Measurements from ENCODE around the gene PALLD.

PALLD gene

DNA sequence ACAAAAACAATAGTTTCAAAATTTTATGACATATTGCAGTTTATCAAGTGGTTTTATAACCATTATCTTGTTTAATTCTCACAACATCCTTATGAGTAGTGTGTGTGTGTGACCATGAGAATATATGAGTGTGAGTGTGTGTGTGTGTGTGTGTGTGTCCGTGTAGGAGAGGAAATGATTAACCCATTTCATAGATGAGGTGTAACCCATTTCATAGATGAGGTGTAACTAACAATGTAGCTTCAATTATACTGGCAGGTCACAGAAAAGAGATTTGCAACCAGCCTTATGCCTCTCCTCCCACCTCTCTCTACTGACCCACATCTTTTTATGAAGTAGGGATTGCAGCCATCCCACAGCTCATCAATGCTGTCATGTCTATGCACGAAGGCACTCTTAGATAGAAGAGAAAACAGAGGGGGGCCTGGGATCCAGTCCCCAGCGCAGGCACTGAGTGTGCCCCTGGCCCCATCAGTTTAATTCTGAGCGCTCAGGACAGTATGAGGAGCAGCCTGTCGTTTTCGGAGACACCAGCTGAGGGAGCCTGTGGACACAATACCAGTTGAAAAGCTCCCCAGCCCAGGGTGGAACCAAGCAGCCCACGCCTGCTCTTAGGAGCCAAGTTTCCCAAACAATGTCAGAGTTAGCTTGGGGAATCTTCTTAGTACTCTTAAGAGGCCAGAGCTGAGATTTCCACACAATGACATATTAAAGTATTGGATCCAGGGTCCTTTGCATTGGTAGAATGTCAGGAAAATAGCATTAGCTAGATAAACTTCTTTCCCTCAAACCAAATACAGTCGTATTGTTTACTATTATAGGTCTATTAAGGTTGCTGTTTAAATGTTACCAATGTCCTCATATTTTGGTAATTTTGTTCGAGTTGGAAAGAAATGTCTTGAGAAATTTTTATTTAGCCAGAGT is 88.6 kb downstream of the PALLD start:
- in situ Hi-C loops (cut with HindIII; ENCODE audit: low sequenced_read_pairs): no loop called here

DNA sequence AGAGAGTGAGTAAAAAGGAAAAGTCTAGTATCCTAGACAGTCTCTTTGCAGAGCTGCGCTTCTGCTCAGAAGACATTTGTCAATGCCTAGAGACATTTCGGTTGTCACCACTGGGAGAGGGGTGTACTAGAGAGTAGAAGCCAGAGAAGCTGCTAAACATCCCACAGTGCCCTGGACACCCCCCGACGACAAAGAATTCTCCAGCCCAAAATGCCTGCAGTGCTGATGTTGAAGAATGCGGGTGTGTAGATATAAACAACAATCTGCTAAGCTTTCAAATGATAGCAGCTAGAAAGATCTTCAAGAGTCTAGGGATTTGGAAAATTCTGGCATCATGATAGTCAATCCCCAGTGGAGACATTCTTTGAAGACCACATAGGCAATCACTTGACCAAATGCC is 90.1 kb downstream of the PALLD start:
- in situ Hi-C loops (cut with HindIII; ENCODE audit: low sequenced_read_pairs): no loop called here

- in situ Hi-C loops (cut with HindIII; ENCODE audit: low sequenced_read_pairs): no loop called here
Measured at GRCh38 chr4:168587411-168588125, 90.7 kb downstream of the PALLD start.

- in situ Hi-C loops (cut with HindIII; ENCODE audit: low sequenced_read_pairs): no loop called here
Measured at GRCh38 chr4:168588916-168589531, 92.2 kb downstream of the PALLD start.

- in situ Hi-C loops (cut with HindIII; ENCODE audit: low sequenced_read_pairs): no loop called here
Measured at GRCh38 chr4:168592676-168593075, 95.8 kb downstream of the PALLD start.

DNA sequence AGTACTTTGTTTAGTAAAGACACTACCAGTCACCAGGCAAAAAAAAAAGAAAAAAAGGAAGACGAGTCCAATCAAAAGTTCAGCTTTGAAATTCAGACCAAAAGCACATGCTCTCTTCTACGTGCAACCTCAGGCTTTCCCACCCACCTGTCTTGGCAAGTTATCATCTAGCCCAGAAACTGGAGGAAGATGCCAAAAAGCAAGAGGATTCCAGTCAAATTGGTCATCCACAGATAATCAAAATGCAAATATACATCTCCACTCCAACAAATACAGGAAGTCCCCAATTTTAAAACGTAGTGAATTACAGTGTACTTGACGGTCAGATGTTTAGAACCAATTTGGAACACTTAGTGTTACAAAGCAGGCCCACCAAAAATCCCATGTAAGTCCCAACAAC is 96.5 kb downstream of the PALLD start:
- in situ Hi-C loops (cut with HindIII; ENCODE audit: low sequenced_read_pairs): no loop called here

DNA sequence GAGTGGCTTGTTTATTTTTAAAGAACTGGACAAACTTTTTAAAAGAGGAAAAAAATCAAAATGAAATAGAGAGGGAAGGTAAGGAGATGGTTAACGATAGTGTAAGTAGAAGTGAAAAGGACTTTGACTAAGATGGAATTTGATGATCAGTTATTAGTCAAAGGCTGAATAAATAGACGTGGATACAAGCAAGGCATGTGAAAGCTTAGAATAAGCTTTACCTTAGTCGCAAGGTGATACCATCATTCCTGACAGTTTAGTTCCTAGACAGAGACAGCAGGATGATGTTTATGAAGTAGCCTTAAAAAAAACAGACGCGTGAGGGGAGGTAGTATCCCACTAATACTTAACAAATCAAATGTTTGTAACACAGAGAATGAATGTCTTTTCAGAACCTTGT is 97.3 kb downstream of the PALLD start:
- in situ Hi-C loops (cut with HindIII; ENCODE audit: low sequenced_read_pairs): no loop called here

DNA sequence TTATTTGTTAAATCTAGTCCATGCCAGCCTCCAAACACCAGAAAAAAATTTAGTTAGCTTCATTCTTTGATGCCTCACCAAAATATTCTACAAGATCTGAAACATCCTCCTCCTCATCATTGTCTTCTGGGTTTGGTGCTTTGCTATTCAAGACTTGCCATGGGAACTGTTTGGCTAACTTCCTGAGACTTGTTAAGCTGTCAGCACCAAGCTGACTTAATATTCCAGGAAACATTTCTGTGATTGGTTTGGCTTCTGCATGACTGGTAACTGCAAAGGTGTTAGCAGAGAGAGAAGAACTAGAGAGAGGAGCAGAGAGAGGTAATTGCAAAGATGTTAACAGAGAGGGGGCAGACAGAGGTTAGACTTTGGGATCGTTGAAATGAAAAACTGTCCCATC is 101.3 kb downstream of the PALLD start:
- in situ Hi-C loops (cut with HindIII; ENCODE audit: low sequenced_read_pairs): no loop called here

GRCh38 chr4:168600796-168601583 is 104.1 kb downstream of the PALLD start:
- in situ Hi-C loops (cut with HindIII; ENCODE audit: low sequenced_read_pairs): no loop called here

DNA sequence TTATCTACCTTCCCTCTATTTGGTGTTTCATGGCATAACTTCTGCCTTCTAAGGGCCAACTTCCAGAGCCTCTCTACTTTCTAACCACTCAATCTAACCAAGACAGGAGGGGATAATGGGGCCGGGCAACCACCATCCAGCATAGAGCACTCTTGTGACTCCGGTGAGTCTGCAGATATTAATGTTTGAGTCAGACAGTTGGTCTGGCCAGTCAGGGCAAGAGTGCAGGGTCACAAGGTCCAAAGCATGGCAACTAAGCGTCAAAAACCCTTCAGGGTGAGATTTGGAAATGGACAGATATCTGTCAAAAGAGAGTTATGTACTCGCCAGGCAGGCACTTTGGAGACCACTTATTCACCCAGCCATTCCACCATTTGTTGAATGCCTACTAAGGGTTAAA is 105.0 kb downstream of the PALLD start:
- in situ Hi-C loops (cut with HindIII; ENCODE audit: low sequenced_read_pairs): no loop called here

- in situ Hi-C loops (cut with HindIII; ENCODE audit: low sequenced_read_pairs): no loop called here
Measured at GRCh38 chr4:168604496-168605373, 107.9 kb downstream of the PALLD start.

- in situ Hi-C loops (cut with HindIII; ENCODE audit: low sequenced_read_pairs): no loop called here
Measured at GRCh38 chr4:168605411-168605810, 108.6 kb downstream of the PALLD start.

- in situ Hi-C loops (cut with HindIII; ENCODE audit: low sequenced_read_pairs): no loop called here
Measured at GRCh38 chr4:168607215-168607614, 110.4 kb downstream of the PALLD start.

- in situ Hi-C loops (cut with HindIII; ENCODE audit: low sequenced_read_pairs): no loop called here
Measured at GRCh38 chr4:168608771-168609170, 111.9 kb downstream of the PALLD start.

DNA sequence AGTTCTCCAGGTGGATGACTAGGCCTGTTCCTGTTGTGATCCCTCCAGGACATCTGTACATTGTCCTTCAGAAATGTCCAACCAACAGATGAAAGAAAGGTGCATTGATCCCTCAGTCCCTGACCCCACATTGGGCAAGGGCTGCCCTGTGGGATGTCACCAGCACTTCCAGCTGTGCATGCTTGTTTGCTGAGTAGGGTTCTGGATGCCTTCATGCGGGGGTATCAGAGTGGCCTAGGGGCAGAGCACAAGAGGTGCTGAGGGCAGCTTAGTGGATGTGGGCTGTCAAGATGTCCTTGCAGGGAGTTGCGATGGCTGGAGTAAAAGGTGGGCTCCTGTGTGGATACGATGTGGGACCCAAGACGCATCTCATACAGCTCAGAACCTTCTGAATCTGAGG is 112.5 kb downstream of the PALLD start:
- in situ Hi-C loops (cut with HindIII; ENCODE audit: low sequenced_read_pairs): no loop called here

DNA sequence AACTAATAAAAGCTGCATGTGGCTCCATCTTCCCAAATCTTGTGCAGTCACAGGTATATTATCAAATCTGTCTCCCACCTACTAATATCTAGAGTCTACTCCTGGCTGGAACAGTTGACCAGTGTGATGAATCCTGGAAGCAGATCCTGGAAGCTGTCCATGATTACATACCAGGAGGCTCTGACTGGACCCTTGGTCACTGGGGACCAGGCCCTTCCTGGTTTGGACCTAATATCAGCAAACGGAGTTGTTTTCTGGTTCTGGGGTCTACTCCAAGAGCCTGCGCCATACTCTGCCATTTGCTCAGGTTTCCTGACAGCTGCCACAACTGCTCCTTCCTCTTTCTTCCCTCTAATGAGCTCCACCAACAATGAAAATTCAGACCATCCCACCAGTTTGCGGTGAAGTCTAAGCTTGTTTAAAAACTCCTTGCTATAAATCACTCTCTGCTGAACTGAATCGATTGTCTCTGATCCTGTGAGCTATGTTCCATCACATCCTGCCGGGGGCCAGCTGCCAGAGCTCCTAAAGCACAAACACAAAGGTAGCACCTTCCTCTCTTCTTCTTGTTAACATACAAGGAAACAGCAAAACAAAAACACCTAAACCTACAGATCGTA is 114.2 kb downstream of the PALLD start:
- in situ Hi-C loops (cut with HindIII; ENCODE audit: low sequenced_read_pairs): loop anchor here (10.0 kb wide), 1 partner anchor 184 kb away; no protein-coding TSS in a partner anchor

- in situ Hi-C loops (cut with HindIII; ENCODE audit: low sequenced_read_pairs): loop anchor here (10.0 kb wide), 1 partner anchor 182 kb away; no protein-coding TSS in a partner anchor
Measured at GRCh38 chr4:168612450-168613135, 115.7 kb downstream of the PALLD start.

GRCh38 chr4:168613869-168614268 is 117.0 kb downstream of the PALLD start:
- in situ Hi-C loops (cut with HindIII; ENCODE audit: low sequenced_read_pairs): loop anchor here (10.0 kb wide), 1 partner anchor 181 kb away; no protein-coding TSS in a partner anchor

Data from DLD1 (cell line).